Measurements from ENCODE around the gene USP12. TPM values are rescaled to one million over a fixed set of nuclear protein-coding genes. Genes with fewer than 3 reads are reported as not detected.

The USP12 gene
- total RNA-seq, 4 donors from 2014 or later = 22.5 to 42.3 (median 31.4) TPM

DNA sequence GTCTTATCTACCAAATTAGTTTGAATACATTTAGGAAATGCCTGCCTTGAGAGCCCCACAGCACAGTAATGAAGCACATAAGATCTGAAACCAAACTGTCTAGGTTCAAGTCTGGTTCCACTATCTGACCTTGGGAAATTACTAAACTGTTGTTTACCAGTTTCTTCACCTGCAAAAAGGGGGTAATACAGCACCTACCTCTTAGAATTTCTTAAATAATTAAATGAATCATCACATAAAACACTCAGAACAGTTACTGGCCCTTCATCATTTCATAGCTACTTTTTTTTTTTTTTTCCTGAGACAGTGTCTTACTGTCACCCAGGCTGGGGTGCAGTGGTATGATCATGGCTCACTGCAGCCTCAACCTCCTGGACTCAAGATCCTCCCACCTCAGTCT is 59.6 kb downstream of the USP12 start:
- DNase-seq (ENCODE audit: low spot score) (no peak), ATAC-seq (ENCODE audit: low FRiP score) (no peak)
- TF ChIP-seq CTCF (IDR thresholded peaks at IDR 0.05) = no peak

GRCh38 chr13:27110056-27110746 is 61.4 kb downstream of the USP12 start:
- ATAC-seq (ENCODE audit: low FRiP score) = no peak
- TF ChIP-seq CTCF (IDR thresholded peaks at IDR 0.05) = no peak
- no peak for DNase-seq (ENCODE audit: low spot score)

DNA sequence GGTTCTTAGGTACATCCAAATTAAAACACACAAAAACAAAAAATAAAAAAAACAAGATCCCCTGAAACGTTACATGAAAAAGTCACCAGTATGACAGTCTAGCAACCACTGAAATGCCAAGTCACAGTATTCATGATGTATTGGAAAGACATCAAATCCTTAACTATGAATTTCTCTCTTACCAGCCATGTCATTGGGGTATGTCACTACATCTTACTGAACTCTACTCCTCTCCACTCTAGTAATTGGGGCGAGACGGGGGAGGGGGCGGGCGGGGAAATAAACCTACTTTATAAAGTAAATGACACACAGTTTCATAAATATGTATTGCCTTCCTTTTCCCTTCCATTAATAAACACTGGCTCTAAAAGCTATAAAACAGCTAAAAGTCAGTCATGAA is 65.5 kb downstream of the USP12 start:
- DNase-seq (ENCODE audit: low spot score) = no peak
- ATAC-seq (ENCODE audit: low FRiP score) = no peak
- TF ChIP-seq CTCF (IDR thresholded peaks at IDR 0.05) = no peak

GRCh38 chr13:27104606-27105005 is 67.0 kb downstream of the USP12 start:
- DNase-seq (ENCODE audit: low spot score) (no peak), ATAC-seq (ENCODE audit: low FRiP score) (no peak)
- no peak for TF ChIP-seq CTCF (IDR thresholded peaks at IDR 0.05)

DNA sequence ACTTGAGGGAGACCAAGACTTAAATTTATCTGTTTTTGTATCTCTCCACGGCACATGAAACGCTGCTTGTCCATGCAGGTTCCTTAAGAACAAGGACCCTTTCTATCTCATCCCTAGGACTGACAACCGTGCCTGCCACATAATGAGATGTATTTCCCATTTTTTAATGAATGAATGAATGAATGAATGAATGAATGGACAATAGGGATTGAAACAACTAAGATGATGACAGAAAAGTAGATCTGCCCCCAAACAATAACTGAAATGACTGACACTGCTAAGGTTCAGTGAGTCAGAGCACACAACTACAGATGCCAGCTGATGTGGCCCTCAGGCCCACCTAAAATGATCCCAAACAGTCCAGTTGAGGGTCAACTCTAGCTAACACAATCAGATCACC is 69.8 kb downstream of the USP12 start:
- ATAC-seq (ENCODE audit: low FRiP score) = no peak
- no peak for TF ChIP-seq CTCF (IDR thresholded peaks at IDR 0.05)
- DNase-seq (ENCODE audit: low spot score) = no peak

DNA sequence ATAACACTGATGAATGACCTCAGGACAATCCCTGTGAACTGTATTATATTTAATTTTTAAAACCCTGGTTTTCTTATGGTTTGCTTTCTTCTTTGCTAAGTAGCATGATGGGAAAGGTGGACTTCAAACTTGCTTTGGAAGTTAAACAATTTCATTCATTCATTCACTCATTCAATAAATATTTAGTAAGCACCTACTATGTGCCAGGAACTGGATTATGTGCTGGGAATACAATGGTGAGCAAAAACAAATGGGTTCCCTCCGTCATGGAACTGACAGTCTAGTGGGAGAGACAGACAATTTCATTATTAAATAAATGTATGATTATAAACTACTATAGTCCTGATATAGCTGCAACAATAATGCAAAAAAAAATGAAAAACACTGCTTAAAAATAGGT is 70.3 kb downstream of the USP12 start:
- DNase-seq (ENCODE audit: low spot score) (no peak), ATAC-seq (ENCODE audit: low FRiP score) (no peak)
- TF ChIP-seq CTCF (IDR thresholded peaks at IDR 0.05) = no peak

DNA sequence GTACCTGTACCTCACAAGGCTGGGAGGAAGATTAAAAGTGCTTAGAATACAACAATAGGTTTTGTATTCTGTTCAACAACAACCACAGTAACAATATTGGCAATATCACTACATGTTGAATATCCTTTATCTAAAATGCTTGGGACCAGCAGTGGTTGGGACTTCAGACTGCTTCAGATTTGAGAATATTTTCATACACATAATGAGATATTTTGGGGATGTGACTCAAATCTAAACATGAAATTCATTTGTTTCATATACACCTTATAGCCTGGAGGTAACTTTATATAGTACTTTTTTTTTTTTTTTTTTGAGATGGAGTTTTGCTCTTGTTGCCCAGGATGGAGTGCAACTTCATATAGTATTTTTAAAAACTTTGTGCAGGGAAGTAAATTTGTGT is 73.9 kb downstream of the USP12 start:
- ATAC-seq (ENCODE audit: low FRiP score) = no peak
- no peak for TF ChIP-seq CTCF (IDR thresholded peaks at IDR 0.05)

More for the DNA sequence above, 73.9 kb downstream of the USP12 start:
- DNase-seq (ENCODE audit: low spot score) = no peak
